GM21576 (cell line): Measurements from ENCODE around the gene SIGLEC12.

Source experiments
- ATAC-seq: cut with Tn5 transposase; IDR thresholded peaks from one replicate; pipeline ENCODE4 v1.9.1; 2021; ENCODE audit warnings: mild to moderate bottlenecking, moderate library complexity; ENCODE audit not compliant: unreplicated experiment

The SIGLEC12 gene

GRCh38 chr19:51501594-51502263, at the start of gene SIGLEC12:
Gene SIGLEC12, minus strand, starts transcription at chr19:51501800. Its CDS starts 67 bp downstream, at chr19:51501733.
- ATAC-seq, result no peak

- no peak for ATAC-seq
Observed at GRCh38 chr19:51550848-51551672, 49.5 kb upstream of the SIGLEC12 start.

- no peak for ATAC-seq
Observed at GRCh38 chr19:51549533-51550324, 48.1 kb upstream of the SIGLEC12 start.

- no peak for ATAC-seq
Observed at GRCh38 chr19:51548891-51549305, 47.3 kb upstream of the SIGLEC12 start.

GRCh38 chr19:51548213-51548651, 46.6 kb upstream of the SIGLEC12 start:
- ATAC-seq, result no peak

GRCh38 chr19:51547397-51548212, 46.0 kb upstream of the SIGLEC12 start:
- ATAC-seq, result no peak

GRCh38 chr19:51546650-51547396, 45.2 kb upstream of the SIGLEC12 start:
- ATAC-seq, result no peak

GRCh38 chr19:51546107-51546649, 44.6 kb upstream of the SIGLEC12 start:
- no peak for ATAC-seq

GRCh38 chr19:51544038-51544437, 42.4 kb upstream of the SIGLEC12 start:
- ATAC-seq, result no peak

GRCh38 chr19:51542699-51543098, 41.1 kb upstream of the SIGLEC12 start:
- no peak for ATAC-seq

GRCh38 chr19:51541458-51542357, 40.1 kb upstream of the SIGLEC12 start:
- no peak for ATAC-seq

- ATAC-seq, result no peak
Observed at GRCh38 chr19:51539821-51540366, 38.3 kb upstream of the SIGLEC12 start.

- ATAC-seq, result no peak
Observed at GRCh38 chr19:51535535-51535934, 33.9 kb upstream of the SIGLEC12 start.

- ATAC-seq, result peak; percentile 58
Observed at GRCh38 chr19:51531349-51532315, 30.0 kb upstream of the SIGLEC12 start, which contains the start of gene SIGLEC6. Gene SIGLEC6, minus strand, starts transcription at chr19:51531670. Its CDS starts 22 bp downstream, at chr19:51531648.

- ATAC-seq, result no peak
Observed at GRCh38 chr19:51530616-51531015, 29.0 kb upstream of the SIGLEC12 start.

GRCh38 chr19:51529301-51529700, 27.7 kb upstream of the SIGLEC12 start:
- ATAC-seq, result no peak

GRCh38 chr19:51525651-51526050, 24.1 kb upstream of the SIGLEC12 start:
- no peak for ATAC-seq
